Erythroblast (primary cell): ENCODE results near the gene TTF2.

Experiments
- GATA1 ChIP-seq: IDR thresholded peaks from 2 replicates; pipeline ENCODE4 v1.6.1; 2011; ENCODE audit warnings: low read depth, mild to moderate bottlenecking, control low read depth, low read length, moderate library complexity
- POLR2A ChIP-seq: IDR thresholded peaks from 2 replicates; pipeline ENCODE4 v1.6.1; 2011; ENCODE audit warnings: mild to moderate bottlenecking, low read length

GRCh38 chr1:117142200-117142599 lies 82.1 kb downstream of the TTF2 start:
- TF ChIP-seq POLR2A, result no peak
- no peak for TF ChIP-seq GATA1
